ENCODE results near the gene HYPK.

DNA sequence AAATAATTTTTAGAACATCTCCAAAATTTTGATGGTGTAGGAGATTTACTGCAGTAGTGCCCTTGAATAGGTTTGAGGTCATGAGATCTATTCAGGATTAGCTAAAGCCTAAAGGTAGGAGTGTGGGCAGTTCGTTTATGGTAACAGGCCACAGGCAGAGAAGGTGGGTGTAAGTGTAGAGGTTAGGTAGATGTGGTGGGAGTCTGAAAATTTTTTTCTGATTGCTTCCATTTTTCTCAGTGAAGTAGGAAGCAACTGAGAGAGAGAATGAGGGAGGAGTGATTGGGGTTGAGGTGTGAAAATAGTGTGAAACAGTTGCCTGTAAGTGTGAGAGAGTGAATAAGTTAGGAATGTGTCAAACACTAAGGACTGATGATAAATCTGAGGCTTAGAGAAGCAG lies 21.4 kb upstream of the HYPK start:
- no peak for TF ChIP-seq POLR2A (IDR thresholded peaks at IDR 0.05)
- TF ChIP-seq, protein P1, sequence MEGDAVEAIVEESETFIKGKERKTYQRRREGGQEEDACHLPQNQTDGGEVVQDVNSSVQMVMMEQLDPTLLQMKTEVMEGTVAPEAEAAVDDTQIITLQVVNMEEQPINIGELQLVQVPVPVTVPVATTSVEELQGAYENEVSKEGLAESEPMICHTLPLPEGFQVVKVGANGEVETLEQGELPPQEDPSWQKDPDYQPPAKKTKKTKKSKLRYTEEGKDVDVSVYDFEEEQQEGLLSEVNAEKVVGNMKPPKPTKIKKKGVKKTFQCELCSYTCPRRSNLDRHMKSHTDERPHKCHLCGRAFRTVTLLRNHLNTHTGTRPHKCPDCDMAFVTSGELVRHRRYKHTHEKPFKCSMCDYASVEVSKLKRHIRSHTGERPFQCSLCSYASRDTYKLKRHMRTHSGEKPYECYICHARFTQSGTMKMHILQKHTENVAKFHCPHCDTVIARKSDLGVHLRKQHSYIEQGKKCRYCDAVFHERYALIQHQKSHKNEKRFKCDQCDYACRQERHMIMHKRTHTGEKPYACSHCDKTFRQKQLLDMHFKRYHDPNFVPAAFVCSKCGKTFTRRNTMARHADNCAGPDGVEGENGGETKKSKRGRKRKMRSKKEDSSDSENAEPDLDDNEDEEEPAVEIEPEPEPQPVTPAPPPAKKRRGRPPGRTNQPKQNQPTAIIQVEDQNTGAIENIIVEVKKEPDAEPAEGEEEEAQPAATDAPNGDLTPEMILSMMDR (IDR thresholded peaks at IDR 0.05) = no peak

All from suprapubic skin (tissue), 3 donors.